GM21737 (cell line): ENCODE results near the gene UBAC2.

ENCODE experiments used
- ATAC-seq: cut with Tn5 transposase; IDR thresholded peaks from one replicate; pipeline ENCODE4 v1.9.1; 2021; ENCODE audit warnings: mild to moderate bottlenecking, moderate library complexity; ENCODE audit not compliant: unreplicated experiment

The UBAC2 gene

DNA sequence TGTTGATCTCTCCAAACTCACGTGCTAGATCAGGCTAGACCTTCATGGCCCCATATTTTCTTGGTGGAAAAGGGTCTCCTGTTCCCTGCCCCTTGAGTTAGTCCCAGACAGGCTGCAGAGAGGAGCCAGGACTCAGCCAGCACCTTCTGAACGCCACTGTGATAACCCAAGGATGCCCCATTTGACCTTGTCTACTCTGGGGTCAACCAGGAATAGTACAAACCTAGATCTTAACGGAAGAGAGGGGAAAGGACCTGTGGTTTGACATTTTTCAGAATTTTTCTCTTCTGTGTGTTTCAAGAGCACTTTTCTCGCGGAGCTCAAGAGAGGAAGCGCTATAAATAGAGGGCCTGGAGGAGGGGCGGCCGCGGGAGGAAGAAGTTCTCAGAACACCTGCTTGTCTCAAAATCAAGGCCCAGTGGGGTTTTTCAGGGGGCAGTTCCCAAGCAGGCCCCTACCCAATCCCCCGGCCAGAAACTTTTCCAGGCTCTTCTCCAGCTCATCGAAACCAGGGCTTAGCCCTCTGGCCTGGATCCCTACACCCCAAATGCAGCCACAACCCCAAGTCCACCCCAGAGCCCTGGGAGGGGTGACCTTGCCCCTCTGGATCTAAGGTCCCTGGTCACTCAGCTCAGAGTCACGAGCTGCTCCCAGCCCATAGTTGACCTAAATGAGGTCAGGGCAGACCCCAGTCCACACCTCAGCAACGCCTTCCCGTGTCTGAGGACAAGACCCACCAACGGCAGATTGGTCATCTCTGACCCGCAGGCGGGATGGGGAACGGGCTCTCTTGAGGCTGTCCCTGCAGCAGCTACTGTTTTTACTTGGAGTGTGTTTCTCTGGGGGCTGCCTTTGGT lies 225.1 kb downstream of the UBAC2 start:
- peak; percentile 57 for ATAC-seq

GRCh38 chr13:99426426-99426825 lies 225.8 kb downstream of the UBAC2 start:
- ATAC-seq, result no peak

DNA sequence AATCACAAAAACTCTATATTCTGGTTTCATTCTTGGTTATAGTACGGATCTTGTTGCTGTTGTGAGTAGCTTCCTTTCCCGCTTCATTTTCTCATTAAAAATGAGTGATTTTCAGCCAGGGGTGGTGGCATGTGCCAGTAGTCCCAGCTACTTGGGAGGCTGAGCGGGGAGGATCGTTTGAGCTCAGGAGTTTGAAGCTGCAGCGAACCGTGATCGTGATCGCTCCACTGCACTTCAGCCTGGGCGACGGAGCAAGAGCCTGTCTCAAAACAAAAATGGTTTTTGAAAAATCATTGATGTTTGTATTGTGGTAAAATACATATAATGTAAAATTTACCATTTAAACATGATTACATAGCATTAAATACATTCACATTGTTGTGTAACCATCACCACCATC lies 229.0 kb downstream of the UBAC2 start:
- ATAC-seq, result no peak

DNA sequence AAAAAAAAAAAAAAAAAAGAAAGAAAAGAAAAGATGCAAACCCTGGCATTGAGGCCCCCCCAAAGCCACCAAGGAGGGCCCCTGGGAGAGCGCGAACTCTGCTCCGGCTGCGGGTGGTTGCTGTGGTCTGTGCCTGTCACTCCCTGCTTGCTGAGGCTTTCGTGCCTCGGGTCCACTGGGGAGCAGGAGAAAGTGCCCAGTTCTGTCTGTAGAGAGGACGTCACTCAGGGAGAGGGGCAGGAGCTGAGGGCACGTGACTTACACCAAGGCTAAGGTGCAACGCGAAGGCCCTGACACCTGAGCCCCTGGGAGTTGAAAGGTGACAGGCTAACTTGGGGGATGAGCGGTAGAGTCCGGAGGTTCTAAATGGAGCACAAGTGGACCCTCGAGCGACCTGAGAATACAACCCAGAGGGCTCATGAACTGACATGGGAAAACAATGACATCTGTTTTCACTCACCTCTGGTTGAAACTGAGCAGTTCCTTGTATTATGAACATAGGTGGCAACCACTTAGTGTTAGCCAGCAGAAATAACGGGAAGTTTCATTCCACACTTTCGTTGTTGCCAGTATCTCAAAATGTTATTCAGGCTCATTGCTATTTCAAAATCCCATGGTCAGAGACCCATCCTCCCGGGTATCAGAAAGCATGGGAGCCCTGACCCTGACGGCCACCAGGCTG lies 231.4 kb downstream of the UBAC2 start:
- ATAC-seq, result peak; percentile 25

DNA sequence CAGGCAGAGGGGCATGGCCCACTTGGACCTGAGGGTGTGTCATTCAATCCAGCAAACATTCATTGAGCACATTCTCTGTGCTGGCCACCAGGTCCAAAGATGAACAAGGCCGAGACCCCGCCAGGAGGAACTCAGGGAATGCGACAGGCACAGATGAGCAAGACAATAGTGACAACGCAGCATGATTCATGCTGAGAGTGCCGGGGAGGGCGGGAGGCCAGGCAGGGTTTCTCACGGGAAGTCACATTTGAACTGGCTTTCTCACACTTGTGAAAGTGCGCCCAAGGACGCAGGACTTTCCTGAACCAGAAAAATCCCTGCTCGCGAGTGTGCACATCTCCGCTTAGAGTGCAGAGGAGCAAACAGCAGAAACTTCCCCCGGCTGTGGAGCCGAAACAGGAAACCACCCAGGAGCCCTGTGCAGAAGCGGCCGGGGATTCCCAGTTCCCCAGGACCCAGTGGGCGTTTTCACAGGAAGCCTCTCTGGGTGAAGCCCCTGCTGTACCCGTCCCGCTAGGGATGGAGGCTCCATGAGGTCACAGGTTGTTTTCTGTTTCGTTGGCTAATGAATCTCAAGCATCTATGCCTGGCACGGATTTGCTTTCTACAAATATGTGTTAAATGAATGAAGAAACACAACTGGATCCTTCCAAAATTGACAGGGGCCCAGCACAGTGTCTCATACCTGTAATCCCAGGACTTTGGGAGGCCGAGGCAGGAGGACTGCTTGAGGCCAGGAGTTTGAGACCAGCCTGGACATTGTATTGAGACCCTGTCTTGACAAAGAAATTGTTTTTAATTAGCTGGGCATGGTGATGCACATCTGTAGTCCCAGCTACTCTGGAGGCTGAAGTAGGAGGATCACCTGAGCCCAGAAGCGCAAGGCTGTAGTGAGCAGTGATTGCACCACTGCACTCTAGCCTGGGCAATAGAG lies 232.2 kb downstream of the UBAC2 start:
- peak; percentile 51 for ATAC-seq

DNA sequence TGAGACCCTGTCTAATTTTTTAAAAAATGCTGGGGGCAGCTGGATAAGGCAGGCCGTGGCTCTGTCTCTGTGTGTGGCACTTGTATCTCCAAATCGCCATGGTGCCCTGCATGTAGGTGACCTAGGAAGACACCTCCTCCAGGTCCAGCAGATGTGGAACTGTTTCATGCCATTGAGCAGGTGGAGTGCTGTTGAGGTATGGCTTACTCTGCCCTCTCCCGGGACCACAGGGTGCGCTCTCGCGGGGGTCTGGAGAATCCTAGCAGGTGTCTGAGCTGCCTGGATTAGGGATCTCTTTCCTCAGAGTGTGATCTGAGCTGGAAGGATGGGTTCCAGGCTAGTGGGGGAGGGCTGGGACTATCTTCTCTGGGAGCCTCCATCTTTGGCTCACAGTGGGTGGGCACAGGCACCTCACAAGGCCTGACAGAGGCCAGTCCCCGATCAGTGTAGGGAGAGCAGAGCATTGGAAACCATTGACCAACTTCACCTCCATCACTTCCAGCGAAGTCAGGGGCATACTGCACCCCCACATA lies 233.0 kb downstream of the UBAC2 start:
- no peak for ATAC-seq

- ATAC-seq, result no peak
These were observed 233.7 kb downstream of the UBAC2 start for GRCh38 chr13:99434258-99434788.

DNA sequence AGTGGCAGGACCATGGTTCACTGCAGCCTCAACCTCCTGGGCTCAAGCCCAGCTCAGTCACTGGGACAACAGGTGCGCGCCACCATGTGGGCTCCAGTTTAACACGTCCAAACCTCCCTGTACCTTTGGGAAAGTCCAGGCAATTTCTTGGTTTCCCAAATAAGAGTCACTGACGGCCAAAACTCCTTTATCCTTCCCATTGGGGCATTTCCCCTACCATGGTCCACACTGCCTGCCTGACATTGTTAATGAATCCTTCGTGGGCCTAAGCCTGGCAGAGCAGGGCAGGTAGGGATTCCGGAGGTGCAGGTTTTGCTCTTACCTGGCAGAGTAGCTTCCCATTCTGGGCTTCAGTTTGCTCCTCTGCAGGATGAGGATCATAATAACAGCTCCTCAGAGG lies 234.5 kb downstream of the UBAC2 start:
- ATAC-seq, result no peak

GRCh38 chr13:99435998-99436397 lies 235.3 kb downstream of the UBAC2 start:
- no peak for ATAC-seq
